CD4-positive, alpha-beta T cell treated with Interleukin-4 for 1 hour (primary cell): ENCODE results near the gene NABP1.

Experiments
- DNase-seq, 2 donors: peaks; one replicate each; pipeline ENCODE4 v3.0.0-alpha.2; 2020 to 2022

The NABP1 gene

GRCh38 chr2:191650896-191651773, 26.8 kb upstream of the NABP1 start:
- DNase-seq, result no peak

DNA sequence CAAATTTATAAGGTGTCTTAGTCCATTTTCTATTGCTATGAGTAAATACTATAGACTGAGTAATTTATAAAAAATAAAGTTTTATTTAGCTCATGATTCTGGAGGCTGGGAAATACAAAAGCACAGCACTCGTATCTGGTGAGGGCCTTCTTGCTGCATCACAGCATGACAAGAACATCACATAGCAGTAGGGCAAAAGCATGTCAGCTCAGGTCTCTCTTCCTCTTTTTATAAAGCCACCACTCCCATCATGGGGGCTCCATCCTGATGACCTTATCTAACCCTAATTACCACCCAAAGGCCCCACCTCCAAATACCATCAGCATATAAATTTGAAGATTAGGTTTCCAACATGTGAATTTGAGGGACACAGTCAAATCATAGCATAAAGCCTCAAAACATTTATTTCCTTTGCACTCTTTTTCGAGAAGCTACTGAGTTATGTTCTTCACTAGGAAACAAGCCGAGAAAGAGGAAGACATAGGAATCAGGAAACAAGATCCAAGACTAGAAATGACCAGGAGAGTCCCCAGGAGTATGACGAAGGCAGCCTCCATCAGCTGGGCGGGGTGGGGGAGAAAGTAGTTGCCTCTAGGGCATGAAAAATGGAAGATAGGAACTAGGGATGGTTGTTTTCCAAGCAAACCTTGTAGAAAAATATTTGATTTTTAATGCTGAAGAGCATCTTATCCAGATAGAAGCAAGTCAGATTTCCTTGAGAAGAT, 24.1 kb upstream of the NABP1 start:
- DNase-seq, result no peak

DNA sequence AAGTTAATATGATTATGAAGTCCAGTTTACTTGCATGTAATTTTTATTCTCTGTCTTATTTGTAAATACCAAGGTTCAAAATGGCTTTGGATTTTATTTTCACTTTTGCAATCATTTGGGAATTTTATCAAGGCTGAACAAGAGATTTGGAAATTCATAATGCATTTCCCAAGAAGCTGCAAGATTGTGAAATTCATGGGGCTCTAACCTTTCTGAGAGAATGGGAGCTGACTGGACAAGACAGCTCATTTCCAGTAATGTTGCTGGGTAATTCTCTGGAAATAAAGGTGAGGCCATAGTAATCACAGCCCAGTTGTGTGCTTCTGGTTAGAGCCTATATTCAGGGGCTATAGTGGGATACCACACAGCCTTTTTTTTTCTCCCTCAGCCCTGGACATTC, 21.5 kb upstream of the NABP1 start:
- no peak for DNase-seq

GRCh38 chr2:191656792-191657191, 21.1 kb upstream of the NABP1 start:
- DNase-seq, result no peak

DNA sequence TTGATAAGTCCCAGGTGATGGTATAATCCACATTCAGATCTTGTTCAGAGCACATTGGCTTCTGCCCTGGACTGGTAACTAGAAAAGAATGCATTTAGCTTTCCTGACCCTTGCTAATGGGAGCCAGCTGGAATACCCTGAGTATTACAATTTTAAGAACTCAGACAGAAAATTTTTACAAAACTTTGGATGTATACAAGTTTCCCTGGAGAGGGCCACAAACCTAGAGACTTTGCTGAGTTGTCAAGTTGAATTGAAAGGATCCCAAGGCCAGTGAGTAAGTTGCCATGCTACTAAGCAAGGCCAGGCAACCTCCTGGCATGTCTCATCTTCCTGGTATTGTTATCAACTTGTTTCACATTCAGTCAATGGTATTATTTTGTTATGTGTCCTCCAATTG, 20.0 kb upstream of the NABP1 start:
- no peak for DNase-seq

- no peak for DNase-seq
Observed at GRCh38 chr2:191659198-191659597, 18.7 kb upstream of the NABP1 start.

DNA sequence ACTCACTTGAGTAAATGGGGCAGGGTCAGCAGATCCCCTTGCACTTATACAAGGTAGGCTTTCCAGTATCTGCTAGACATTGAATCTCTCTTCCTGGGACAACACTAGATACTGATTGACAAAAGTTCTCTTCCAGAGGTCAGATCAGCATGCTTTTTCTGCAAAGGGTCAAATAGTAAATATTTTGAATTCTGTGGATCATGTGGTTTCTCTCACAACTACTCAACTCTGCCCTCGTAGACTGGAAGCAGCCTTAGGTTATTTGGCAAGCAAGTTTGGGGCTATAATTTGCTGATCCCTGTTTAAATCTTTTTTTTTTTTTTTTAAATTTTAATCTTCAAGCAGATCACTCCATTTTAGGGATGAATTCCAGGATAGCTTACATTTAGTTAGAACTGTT, 17.4 kb upstream of the NABP1 start:
- DNase-seq, result no peak

GRCh38 chr2:191661097-191661924, 16.6 kb upstream of the NABP1 start:
- DNase-seq, result no peak

- DNase-seq, result no peak
Observed at GRCh38 chr2:191664823-191665677, 12.9 kb upstream of the NABP1 start.

DNA sequence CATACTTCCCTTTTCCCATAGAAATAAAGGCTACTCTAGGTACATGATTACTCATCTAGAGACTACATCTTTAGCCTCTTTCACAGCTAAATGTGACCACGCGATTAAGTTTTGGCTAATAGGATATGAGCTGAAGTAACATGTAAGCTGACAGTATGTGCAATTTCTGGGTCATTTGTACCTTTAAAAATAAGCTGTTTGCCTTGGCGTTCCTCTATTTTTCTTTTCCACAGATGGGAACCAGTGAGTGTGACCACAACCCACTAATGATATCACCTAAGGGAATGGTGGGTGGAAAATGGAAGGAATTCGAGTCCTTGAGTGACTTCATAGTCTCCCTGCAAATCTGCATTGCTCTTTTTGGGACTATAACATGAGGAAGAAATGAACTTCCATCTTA, 11.7 kb upstream of the NABP1 start:
- DNase-seq, result no peak

DNA sequence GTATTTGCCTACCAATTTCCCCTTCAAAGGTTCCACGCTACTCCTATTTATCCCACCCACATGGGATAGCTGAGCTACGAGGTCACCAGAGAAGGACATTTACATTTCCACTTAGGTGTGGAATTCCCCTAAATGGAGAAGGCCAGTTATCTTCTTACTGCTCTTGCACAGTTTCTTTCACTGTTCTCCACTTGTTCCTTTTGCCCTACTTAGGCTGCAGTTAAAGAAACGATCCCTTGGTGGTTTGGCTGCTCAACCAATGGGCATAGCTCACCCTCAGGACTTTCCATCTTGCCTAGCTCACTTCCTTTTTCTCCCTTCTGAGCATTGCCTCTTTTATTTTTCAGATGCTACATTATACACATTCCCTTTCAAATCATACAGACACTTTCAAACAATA, 11.2 kb upstream of the NABP1 start:
- peak in 1 of 2 donors; percentile 23 for DNase-seq

DNA sequence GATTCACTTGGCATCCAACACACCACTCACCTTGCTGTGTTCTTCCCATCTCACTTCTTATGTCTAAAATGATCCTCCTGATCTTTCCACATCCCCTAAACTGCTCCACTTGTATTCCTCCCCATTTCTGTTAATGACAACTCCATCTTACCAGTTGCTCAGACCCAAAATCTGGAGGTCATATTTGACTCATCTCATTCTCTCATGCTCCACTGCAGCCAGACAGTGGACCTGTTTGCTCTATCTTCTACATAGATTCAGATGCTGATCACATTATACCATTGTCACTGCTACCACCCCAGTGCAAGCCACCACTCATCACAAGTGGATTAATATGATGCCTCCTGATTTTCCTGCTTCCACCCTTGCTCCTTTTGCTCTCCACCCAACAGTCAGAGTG, 7.9 kb upstream of the NABP1 start:
- DNase-seq, result no peak

DNA sequence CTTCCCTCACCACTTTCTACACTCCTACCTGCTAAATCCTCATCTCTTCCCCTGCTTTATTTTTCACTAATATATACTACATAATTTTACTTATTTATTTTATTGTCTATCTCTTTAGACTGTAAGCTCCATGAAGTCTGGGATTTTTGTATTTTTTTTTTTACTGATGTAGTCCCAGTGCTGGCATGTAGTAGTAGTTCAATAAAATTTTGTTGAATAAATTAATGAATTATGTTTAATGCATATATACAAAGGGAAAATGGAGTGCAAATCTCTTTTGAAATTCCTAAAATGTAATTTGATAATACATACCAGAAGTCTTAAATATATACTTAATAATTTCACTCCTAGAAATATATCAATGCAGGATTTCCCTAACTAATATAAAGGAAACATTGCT, 7.1 kb upstream of the NABP1 start:
- no peak for DNase-seq

GRCh38 chr2:191675807-191676721, 1.9 kb upstream of the NABP1 start:
- peak; percentile 88 to 90 for DNase-seq

DNA sequence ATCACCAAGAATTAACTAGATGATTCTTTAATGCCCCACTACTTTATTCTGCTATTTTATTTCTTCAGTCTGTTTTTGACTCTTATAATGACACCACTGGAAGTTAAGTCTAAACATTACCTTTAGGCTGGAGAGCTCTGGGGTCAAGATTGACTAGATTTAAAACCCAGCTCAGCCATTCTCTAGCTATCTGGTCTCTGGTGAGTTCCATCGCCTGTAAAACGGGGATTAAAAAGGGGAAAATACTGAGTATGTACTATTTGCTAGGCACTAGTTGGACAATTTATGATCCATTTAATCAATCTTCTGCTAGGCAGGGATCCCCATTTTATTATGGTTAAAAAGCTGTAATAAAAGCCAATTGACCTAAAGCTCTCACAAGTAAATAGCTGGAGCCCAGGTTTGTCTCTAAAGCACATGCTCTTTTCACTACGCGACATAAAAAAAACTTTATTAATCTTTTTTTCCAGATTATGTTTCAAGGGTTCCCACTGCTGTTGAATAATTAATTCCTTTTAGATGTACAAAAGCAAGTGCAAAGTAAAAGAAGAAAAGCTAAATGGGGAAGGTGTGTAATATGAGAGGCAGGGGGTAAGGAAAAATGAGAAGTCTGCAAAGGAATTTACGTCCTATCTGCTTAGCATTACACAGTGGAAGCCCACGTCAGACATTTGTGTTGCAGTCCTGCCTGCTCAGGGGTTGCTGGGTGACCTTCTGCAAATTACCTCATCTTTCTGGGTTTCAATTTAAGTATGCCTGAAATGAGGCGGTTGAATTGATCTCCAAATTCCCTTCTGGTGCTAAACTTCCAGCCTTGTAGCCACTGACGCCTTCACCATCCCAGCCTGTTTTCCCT, 918 bp upstream of the NABP1 start:
- DNase-seq, result peak; percentile 75 to 76

GRCh38 chr2:191678437-191679100, 633 bp downstream of the NABP1 start:
- DNase-seq, result peak; percentile 59 to 70

- peak in 1 of 2 donors; percentile 82 for DNase-seq
Observed at GRCh38 chr2:191679818-191680600, 2.1 kb downstream of the NABP1 start.

GRCh38 chr2:191680639-191681038, 2.7 kb downstream of the NABP1 start:
- no peak for DNase-seq

- no peak for DNase-seq
Observed at GRCh38 chr2:191682126-191682525, 4.2 kb downstream of the NABP1 start.
